ENCODE measurements around the gene WSCD1.

WSCD1 gene

GRCh38 chr17:6108987-6109386 lies 38.8 kb downstream of the WSCD1 start:
- DNase-seq: no peak

- DNase-seq: no peak
Observed at GRCh38 chr17:6109536-6109935, 39.4 kb downstream of the WSCD1 start.

GRCh38 chr17:6110088-6110487 lies 39.9 kb downstream of the WSCD1 start:
- DNase-seq: no peak

- DNase-seq: no peak
Observed at GRCh38 chr17:6110592-6110991, 40.4 kb downstream of the WSCD1 start.

- DNase-seq: no peak
Observed at GRCh38 chr17:6120351-6120750, 50.2 kb downstream of the WSCD1 start.

GRCh38 chr17:6124856-6125255 lies 54.7 kb downstream of the WSCD1 start:
- DNase-seq: no peak

- DNase-seq: no peak
Observed at GRCh38 chr17:6126768-6127167, 56.6 kb downstream of the WSCD1 start.

GRCh38 chr17:6134721-6135120 lies 64.5 kb downstream of the WSCD1 start:
- DNase-seq: no peak

GRCh38 chr17:6135236-6135635 lies 65.1 kb downstream of the WSCD1 start:
- no peak for DNase-seq

- DNase-seq: no peak
Observed at GRCh38 chr17:6135996-6136395, 65.8 kb downstream of the WSCD1 start.

GRCh38 chr17:6137716-6138502 lies 67.7 kb downstream of the WSCD1 start:
- DNase-seq: no peak

- no peak for DNase-seq
Observed at GRCh38 chr17:6138761-6139446, 68.7 kb downstream of the WSCD1 start.

- DNase-seq: no peak
Observed at GRCh38 chr17:6139447-6139832, 69.3 kb downstream of the WSCD1 start.

- DNase-seq: no peak
Observed at GRCh38 chr17:6140188-6140587, 70.0 kb downstream of the WSCD1 start.

- no peak for DNase-seq
Observed at GRCh38 chr17:6140728-6141330, 70.7 kb downstream of the WSCD1 start.

GRCh38 chr17:6142701-6143100 lies 72.5 kb downstream of the WSCD1 start:
- DNase-seq: no peak

GRCh38 chr17:6145946-6146345 lies 75.8 kb downstream of the WSCD1 start:
- DNase-seq: no peak

GRCh38 chr17:6147042-6147441 lies 76.9 kb downstream of the WSCD1 start:
- no peak for DNase-seq

- DNase-seq: no peak
Observed at GRCh38 chr17:6153375-6153774, 83.2 kb downstream of the WSCD1 start.

- DNase-seq: no peak
Observed at GRCh38 chr17:6157716-6158115, 87.5 kb downstream of the WSCD1 start.

- no peak for DNase-seq
Observed at GRCh38 chr17:6159541-6160231, 89.5 kb downstream of the WSCD1 start.

- DNase-seq: peak; percentile 54
Observed at GRCh38 chr17:6160232-6160555, 90.0 kb downstream of the WSCD1 start.

All from retina (tissue), 1 donor.